Measurements from ENCODE around the gene NRXN2.

NRXN2 gene

DNA sequence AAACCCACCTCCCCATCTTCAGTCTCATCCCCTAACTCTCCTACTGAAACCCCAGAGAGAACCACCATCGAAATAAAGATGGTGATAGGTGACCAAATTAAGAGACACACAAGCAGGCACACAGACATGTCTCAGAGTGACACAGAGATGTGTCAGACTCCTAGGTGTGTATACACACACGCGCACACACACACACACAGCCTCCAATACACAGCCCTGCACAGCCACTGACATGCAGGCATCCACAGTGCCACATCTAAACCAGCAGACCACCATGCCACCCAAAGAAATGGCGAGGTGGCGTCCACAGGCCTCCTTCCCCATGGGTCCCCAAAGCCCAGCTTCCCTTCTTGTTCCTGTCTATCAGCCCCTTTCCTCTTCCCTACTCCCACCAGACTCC lies 27.4 kb downstream of the NRXN2 start:
- no peak for DNase-seq

DNA sequence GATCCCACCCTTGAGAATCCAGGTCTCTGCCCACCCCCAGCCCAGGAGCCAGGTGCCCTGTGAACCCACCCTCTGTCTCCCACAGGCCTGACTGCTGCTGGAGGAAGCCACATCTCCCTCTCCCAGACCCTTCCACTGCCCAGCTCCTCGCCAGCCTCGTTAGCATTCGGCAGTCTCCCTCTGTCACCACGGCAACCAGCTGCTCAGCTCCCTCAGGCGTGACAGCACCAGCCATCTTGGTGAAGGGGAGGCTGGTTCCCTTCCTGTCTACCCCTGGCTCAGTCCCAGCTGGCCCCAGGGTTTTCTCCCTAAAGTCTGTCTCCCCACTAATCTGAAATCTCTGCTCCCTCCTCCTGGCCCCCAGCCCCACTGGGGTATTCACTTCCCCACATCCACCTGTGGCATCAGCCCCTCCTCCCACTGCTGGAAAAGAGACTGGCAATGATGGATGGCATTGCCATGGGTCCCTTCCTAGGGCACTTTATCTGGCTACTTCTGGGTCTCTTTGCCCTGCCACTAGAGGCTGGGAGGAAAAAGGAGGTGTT lies 28.1 kb downstream of the NRXN2 start:
- DNase-seq: peak; percentile 42

DNA sequence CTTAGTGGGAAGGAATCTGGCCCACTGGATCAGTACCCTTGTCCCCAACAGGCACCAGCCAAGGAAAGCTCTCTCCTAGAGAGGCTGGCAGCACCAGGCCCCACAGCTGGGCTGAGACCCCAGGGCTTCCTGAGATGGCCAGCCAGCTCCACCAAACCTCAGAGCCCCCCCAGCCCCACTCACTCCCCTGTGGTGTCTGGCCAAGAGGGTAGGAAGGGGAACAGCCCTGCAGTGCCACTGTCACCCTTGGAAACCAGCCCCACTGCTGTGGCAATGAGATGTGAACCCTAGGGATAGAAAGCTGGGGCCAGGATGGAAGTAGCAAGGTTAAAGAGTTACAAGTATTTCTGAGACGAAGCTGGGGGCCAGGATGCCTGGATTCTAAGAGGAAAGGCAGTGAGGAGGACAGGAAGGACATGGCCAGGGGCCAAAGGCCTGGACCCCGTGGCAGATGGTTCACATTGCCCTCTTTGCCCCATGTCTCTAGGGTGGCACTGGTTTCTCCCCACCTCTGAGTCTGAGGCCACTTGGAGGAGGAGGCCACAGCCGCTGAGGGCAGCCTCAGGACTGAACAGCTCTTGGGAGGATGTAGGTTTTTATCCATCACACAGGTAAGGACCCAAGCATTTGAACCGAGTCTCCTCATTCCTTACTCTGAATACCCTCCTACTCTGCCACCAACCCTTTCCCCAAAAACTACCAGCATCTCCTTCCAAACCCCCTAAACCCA lies 28.8 kb downstream of the NRXN2 start:
- no peak for DNase-seq

DNA sequence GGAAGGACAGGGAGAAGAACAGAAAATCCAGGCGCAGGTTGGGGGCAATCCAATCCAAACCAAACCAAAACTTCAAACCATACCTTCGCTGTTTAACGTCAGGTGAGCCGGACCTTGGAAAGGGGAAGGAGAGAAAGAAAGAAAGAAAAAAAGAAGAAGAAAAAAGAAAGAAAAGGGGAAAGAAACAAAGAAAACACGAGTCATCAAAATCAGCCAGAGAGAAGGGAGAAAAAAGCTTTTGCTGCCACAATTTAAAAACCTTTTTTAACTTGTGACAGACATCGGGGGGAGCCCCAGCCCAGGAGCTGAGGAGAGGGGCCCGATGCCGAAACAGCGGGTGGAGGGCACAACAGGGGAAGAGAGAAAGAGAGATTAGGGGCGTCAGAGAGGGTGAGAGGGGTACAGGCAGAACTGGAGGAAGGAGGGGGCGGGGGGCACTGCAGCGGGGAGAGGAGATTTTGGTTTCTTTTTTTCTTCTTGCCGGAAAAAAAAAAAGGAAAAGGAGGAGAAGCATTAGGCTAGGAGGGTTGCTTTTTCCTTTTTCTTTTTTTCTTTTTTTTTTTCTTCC lies 30.1 kb downstream of the NRXN2 start:
- no peak for DNase-seq

DNA sequence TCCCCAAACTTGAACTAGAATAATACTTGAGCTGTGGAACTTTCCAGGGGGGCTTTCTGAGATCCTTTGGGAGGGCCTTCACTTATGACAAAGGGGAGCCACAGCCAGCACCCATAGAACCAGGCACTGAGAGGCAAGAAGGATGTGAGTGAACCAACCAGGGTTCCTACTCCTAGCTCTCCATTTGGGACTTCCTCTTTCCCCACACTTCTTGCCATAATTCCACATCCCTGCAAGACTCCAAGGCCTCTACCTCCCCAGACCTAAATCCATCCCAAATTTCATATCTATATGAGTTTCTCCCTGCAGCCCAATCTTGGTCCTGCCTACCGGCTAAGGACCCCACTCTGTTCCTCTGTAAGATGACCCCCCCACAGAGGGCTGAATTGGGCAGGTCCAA lies 31.5 kb downstream of the NRXN2 start:
- DNase-seq: no peak

- no peak for DNase-seq
Measured at GRCh38 chr11:64690235-64690634, 32.8 kb downstream of the NRXN2 start.

GRCh38 chr11:64688534-64688982 lies 34.4 kb downstream of the NRXN2 start:
- DNase-seq: peak; percentile 69

- no peak for DNase-seq
Measured at GRCh38 chr11:64687643-64688533, 35.1 kb downstream of the NRXN2 start.

DNA sequence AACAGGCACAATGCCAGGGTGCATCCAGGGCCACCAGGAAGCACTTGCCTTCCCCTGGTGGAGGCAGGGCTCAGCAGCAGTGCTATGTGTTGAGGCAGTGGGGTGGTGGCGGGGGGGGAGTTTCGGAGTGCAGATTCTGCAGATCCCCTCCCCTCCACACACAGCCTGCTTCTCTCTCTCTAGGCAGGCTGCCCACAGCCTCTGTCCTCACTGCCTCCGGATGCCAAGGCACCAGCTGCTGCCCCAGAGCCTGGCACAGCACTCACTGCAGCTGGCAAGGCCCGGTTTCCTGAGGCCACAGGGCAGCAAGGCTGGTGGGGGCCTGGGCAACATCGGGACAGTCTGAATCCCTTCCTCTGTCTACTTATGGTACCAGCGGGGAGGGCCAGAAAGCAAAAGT lies 35.8 kb downstream of the NRXN2 start:
- DNase-seq: no peak

GRCh38 chr11:64686466-64687170 lies 36.4 kb downstream of the NRXN2 start:
- DNase-seq: no peak

DNA sequence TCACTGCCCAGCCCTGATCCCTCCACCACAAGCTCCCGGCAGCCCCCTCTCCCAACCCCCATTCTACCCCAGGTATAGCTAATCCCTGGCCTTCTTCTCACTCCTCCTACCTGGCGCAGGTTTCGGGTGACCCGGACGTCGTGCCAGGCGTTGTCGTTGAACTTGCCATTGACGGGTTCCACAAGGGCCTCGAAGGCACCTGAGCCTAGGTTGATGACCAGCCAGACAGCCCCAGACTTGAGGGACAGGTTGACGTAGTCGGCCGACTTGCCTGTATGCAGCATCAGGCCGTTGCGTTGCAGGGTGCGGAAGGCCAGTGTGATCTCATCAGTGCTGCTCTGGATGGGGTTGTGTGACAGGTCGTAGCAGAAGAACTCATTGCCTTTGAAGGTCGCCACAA lies 37.5 kb downstream of the NRXN2 start:
- no peak for DNase-seq

GRCh38 chr11:64684357-64684756 lies 38.6 kb downstream of the NRXN2 start:
- DNase-seq: no peak

GRCh38 chr11:64681171-64681570 lies 41.8 kb downstream of the NRXN2 start:
- no peak for DNase-seq

DNA sequence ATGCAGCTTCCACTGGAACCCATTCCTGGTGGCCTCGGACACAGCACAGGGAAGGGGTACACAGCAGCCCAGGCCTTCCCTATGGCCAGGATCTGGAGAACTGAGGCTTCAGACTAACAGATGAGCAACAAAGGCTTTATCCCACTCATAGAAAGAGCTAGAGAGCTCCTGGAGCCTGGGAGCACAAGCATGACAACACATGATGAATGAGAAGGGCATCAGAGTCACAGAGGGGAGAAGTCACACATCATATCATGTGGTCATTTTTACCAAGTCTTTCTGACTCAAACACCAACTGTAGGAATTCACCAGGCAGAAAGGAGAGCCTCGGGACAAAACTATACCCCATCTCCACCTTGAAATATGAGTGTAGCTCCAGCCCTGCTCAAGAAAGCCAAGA lies 43.2 kb downstream of the NRXN2 start:
- DNase-seq: no peak

DNA sequence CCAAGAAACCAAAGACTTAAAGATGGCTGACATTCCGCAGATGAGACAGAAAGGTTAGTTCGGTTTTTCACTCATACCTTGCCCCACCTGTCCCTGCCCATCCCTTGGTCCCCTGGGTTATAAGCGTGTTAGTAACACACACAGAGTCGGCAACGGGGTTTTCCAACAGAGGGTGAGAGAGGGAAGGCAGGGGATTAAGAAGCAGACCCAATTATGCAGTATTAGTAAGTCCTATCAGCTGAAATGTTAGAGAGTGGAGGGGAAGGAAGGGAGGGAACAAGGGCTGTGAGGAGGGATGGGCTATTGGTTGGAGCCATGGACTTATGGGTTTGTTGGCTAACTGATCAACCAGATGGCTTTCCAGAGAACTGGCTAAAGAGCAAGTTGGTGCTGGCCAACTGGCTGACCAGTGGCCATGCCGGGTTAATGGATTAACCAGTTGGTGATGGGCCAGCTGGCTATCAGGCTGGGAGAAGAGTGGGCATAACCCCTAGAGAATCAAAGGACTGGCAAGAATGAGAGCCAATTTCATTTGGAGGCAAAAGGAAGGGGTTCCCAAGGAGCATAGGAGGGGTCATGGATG lies 45.5 kb downstream of the NRXN2 start:
- no peak for DNase-seq

GRCh38 chr11:64676261-64676615 lies 46.8 kb downstream of the NRXN2 start:
- DNase-seq: no peak

GRCh38 chr11:64675450-64676260 lies 47.3 kb downstream of the NRXN2 start:
- DNase-seq: no peak

DNA sequence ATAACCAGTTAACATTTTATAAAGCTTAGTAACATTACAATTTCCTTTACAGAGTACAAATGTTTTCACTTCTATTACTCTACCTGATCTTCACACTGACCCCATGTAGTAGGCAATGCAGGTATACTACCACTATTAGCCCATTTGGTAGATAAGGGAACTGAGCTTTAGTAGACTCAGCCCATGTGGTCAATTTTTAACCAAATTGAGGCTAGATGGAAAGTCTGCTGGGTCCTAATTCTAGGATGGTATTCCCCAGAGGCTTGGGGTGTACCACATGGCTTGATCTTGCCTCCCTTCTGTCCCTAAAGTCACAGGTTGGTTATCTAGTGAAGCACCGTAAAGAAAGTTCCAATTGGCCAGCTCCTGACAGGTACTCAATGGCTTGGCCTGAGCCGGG lies 48.2 kb downstream of the NRXN2 start:
- no peak for DNase-seq

- DNase-seq: no peak
Measured at GRCh38 chr11:64673279-64673678, 49.7 kb downstream of the NRXN2 start.

DNA sequence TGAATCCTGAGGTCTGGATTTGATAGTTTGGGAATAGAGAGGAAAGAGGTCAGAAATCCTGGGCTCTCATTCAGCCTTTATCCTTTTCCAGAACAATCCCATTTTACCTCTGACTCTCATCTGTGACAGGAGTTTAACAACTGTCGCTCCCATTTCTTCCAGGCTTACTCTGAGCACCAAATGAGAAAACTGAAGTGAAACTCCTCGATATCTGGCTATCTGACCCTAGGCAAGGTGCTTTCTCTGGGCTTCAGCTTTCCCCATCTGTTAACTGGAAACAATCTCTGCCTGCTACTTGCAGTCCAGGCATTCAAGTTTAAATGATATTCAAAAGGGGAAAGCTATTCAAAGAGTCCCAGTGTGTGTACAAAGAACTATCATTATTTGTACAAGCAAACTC lies 50.1 kb downstream of the NRXN2 start:
- DNase-seq: no peak

DNA sequence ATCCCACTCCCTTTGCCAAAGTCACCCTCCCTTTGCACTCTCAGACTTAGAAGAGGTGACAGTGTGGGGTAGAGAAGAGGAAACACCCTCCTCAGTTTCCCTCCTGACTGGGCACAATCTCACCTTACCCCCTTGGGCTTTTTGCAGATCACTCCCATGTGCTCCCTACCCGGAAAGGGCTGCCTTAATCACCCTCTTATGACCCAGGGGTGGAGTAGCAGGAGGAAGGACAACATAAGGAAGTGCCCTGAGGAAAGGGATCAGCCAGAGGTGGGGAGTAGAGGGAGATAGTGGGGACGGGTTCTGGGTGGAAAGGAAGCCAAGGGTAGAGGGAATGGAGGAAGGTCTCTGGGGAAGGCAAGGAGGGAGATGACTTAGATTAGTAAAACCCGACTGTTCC lies 52.0 kb downstream of the NRXN2 start:
- DNase-seq: no peak
